Chondrocyte (in vitro differentiated cells): ENCODE results near the gene CSNK1G1. TPM values are rescaled to one million over a fixed set of nuclear protein-coding genes. Genes with fewer than 3 reads are reported as not detected.

Experiments
- DNase-seq: peaks from one replicate; pipeline ENCODE4 v3.0.0; 2021; ENCODE audit warnings: mixed read lengths, low spot score
- H3K27ac Mint-ChIP-seq: one replicate; pipeline ENCODE4 v1.8.0; 2021; ENCODE audit warnings: mild to moderate bottlenecking, moderate library complexity, mixed read lengths; ENCODE audit not compliant: unreplicated experiment
- H3K27me3 Mint-ChIP-seq: 2 replicates; pipeline ENCODE4 v1.8.0; 2021; ENCODE audit warnings: low read depth, mixed read lengths
- H3K36me3 Mint-ChIP-seq: 2 replicates; pipeline ENCODE4 v1.8.0; 2021; ENCODE audit warnings: low read depth, mixed read lengths
- H3K4me1 Mint-ChIP-seq: 2 replicates; pipeline ENCODE4 v1.8.0; 2021; ENCODE audit warnings: low read depth, mild to moderate bottlenecking, mixed read lengths
- H3K4me3 Mint-ChIP-seq: one replicate; pipeline ENCODE4 v1.8.0; 2021; ENCODE audit warnings: mild to moderate bottlenecking, moderate library complexity, mixed read lengths; ENCODE audit not compliant: unreplicated experiment
- H3K9me3 Mint-ChIP-seq: 2 replicates; pipeline ENCODE4 v1.8.0; 2021; ENCODE audit warnings: low read depth, mixed read lengths
- total RNA-seq: library from RNA; stranded (reverse); gene quantifications from 3 replicates; pipeline ENCODE4 v1.2.1, GENCODE V29; 2021
- TF ChIP-seq, protein P1 (sequence below): fragments of 200-600 bp; sonication (generic); IDR thresholded peaks from 2 replicates; pipeline ENCODE4 v1.5.0; 2021; ENCODE audit warnings: antibody characterized with exemption, mild to moderate bottlenecking, moderate library complexity

Gene CSNK1G1
- total RNA-seq, 1 donor from 2014 or later = 20.1 TPM

DNA sequence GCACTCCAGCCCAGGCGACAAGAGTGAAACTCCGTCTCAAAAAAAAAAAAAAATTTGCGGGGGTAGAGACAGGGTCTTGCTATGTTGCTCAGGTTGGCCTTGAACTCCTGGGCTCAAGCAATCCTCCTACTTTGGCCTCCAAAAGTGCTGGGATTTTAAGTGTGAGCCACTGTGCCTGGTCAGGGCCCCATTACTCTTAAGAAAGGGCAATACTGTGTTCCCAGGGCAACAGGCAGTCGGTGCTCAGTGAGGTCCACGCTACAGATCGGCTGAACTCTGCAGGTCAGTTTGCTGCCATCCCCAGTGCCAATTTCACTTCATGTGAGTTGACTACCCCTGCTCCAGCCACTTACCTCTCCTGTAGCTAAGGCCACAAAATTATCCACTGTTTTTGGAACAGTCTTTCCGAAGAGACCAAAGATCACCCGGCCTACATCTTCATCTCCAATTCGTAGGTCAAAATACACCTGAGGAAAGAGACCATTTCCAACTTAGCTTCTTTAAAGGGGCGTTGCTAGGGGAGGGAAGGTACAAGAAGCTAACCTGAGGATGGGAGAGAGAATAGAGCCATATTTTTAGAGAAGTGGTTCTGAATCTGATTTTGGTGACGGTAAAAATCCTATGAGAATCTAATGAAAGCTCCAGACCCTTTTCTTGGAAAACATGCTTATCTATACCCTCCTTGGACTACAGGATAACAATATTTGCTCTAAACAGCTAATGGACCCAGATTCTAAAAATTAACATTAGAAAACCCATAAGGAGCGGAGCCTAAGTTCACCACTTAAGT, 194.1 kb downstream of the CSNK1G1 start:
- TF ChIP-seq, protein P1, sequence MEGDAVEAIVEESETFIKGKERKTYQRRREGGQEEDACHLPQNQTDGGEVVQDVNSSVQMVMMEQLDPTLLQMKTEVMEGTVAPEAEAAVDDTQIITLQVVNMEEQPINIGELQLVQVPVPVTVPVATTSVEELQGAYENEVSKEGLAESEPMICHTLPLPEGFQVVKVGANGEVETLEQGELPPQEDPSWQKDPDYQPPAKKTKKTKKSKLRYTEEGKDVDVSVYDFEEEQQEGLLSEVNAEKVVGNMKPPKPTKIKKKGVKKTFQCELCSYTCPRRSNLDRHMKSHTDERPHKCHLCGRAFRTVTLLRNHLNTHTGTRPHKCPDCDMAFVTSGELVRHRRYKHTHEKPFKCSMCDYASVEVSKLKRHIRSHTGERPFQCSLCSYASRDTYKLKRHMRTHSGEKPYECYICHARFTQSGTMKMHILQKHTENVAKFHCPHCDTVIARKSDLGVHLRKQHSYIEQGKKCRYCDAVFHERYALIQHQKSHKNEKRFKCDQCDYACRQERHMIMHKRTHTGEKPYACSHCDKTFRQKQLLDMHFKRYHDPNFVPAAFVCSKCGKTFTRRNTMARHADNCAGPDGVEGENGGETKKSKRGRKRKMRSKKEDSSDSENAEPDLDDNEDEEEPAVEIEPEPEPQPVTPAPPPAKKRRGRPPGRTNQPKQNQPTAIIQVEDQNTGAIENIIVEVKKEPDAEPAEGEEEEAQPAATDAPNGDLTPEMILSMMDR = no peak

DNA sequence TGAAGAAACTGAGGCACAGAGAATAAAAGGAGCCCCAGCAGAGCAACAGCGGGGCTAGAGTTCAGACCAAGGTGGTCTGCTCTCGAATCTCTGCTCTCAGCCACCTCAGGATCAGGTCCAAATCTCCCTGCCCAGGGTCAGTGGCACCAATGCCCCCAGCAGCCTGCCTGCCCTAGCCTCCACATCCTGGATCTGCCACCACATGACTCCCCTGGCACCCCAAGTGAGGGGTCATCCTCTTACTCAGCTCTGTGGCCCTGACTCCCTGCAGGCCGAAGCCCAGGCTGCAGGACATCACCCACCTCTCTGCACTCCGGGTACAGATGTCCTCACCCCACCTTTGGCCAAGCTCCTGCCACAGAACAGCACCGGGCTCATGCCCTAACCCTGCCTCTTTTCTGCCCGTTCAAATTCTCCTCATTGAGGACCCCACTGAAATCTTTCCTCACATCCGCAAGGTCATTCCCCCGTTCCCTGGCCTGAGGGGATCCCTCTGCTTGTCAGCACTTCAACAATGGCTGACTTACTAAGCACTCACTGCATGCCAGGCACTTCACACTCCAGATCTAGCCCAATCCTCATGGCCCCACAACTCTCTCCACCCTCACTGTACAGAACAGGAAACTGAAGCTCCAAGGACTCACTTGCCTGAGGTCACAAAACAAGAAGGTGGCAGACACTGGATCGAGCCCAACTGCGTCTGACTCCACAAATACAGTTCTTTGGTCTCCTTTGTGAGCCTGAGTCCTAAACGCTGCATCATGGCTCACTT, 197.4 kb downstream of the CSNK1G1 start:
- TF ChIP-seq, protein P1 = no peak
- peak overlapping the region; percentile 25 for H3K4me3 Mint-ChIP-seq
- peak overlapping the region; percentile 82 for H3K27ac Mint-ChIP-seq
- no peak for DNase-seq
- H3K9me3 Mint-ChIP-seq = no peaks in the 10 kb centered on the region
- no peaks in the 10 kb centered on the region for H3K27me3 Mint-ChIP-seq
- peaks cover 44% of the 10 kb centered on the region for H3K36me3 Mint-ChIP-seq
- peaks cover 33% of the 10 kb centered on the region for H3K4me1 Mint-ChIP-seq

More for the DNA sequence above, 194.1 kb downstream of the CSNK1G1 start:
- Mint-ChIP-seq H3K27me3 (no peaks in the 10 kb centered on the region), H3K4me3 (peak overlapping the region; percentile 92), H3K4me1 (peaks cover 43% of the 10 kb centered on the region), H3K9me3 (no peaks in the 10 kb centered on the region), H3K27ac (peak overlapping the region; percentile 92), H3K36me3 (peaks cover 34% of the 10 kb centered on the region)
- no peak for DNase-seq

DNA sequence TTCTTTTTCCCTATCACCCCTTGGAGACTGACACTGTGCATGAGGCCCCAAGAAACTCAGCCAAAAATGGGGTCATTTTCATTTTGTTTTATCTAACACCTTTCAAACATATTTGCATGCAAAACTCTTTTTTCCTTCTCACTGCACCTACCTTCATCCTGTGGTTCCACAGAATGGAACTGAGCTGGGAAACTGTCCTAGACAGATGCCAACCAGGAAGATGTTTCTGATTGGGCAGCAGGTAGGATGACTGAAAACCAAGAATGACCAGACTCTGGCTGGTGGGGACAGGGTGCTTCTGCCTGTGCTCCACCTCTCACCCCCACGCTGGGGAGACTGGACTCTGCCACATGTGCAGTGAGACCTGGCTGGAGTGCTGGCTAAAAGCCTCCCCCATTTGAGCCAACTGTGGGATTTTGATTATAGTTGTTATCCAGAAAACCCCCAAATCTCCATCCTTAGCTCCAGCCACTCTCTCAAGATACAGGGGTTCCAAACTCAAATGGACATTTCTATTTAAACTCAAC, 198.3 kb downstream of the CSNK1G1 start:
- no peak for DNase-seq
- H3K9me3 Mint-ChIP-seq = no peaks in the 10 kb centered on the region
- peaks cover 44% of the 10 kb centered on the region for H3K36me3 Mint-ChIP-seq
- H3K4me1 Mint-ChIP-seq = peaks cover 33% of the 10 kb centered on the region
- TF ChIP-seq, protein P1 = no peak
- H3K27me3 Mint-ChIP-seq = no peaks in the 10 kb centered on the region
- no peak overlapping the region for H3K4me3 Mint-ChIP-seq
- H3K27ac Mint-ChIP-seq = no peak overlapping the region

DNA sequence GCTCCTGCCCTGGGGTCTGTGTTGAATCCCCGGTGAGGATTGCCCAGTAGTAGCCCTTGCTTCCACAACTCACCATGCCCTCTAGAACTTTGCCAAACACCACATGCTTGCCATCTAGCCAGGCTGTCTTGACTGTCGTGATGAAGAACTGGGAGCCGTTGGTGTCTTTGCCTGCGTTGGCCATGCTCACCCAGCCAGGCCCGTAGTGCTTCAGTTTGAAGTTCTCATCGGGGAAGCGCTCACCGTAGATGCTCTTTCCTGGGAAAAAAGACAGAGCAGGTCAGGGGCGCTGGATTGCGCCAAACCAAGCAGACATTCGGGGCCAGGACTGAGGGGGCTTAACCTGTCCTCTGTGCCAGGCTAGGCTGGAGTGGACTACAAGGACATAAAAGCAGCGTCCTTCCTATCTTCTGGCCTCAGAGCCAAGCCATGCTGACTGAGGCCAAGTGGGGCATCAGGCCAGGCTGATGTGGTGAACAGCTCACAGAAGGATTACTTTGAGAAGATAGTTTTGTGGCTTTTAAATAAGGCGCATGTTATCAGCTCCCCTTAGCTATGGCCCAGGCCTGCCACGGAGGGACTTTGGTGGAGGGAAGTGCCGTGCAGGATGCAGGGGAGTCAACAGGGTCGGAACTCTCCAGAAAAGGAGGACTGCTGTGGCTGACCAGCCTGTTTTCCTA, 199.2 kb downstream of the CSNK1G1 start:
- peak overlapping the region; percentile 17 for H3K27ac Mint-ChIP-seq
- peaks cover 32% of the 10 kb centered on the region for H3K4me1 Mint-ChIP-seq
- no peak overlapping the region for H3K4me3 Mint-ChIP-seq
- H3K36me3 Mint-ChIP-seq = peaks cover 42% of the 10 kb centered on the region
- TF ChIP-seq, protein P1 = no peak
- no peaks in the 10 kb centered on the region for H3K9me3 Mint-ChIP-seq
- DNase-seq = no peak
- H3K27me3 Mint-ChIP-seq = no peaks in the 10 kb centered on the region
